ENCODE measurements around the gene KRT78.
"Not testable (repeated sequence)": the region's sequence is repeated elsewhere in the genome, so short reads cannot be mapped to it uniquely, and the experiment has no call there.

The KRT78 gene, protein sequence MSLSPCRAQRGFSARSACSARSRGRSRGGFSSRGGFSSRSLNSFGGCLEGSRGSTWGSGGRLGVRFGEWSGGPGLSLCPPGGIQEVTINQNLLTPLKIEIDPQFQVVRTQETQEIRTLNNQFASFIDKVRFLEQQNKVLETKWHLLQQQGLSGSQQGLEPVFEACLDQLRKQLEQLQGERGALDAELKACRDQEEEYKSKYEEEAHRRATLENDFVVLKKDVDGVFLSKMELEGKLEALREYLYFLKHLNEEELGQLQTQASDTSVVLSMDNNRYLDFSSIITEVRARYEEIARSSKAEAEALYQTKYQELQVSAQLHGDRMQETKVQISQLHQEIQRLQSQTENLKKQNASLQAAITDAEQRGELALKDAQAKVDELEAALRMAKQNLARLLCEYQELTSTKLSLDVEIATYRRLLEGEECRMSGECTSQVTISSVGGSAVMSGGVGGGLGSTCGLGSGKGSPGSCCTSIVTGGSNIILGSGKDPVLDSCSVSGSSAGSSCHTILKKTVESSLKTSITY

GRCh38 chr12:52848661-52849255, at the start of gene KRT78:
KRT78 (minus strand) TSS chr12:52848994; CDS start chr12:52848930, 64 bp downstream.
- no peak for DNase-seq

DNA sequence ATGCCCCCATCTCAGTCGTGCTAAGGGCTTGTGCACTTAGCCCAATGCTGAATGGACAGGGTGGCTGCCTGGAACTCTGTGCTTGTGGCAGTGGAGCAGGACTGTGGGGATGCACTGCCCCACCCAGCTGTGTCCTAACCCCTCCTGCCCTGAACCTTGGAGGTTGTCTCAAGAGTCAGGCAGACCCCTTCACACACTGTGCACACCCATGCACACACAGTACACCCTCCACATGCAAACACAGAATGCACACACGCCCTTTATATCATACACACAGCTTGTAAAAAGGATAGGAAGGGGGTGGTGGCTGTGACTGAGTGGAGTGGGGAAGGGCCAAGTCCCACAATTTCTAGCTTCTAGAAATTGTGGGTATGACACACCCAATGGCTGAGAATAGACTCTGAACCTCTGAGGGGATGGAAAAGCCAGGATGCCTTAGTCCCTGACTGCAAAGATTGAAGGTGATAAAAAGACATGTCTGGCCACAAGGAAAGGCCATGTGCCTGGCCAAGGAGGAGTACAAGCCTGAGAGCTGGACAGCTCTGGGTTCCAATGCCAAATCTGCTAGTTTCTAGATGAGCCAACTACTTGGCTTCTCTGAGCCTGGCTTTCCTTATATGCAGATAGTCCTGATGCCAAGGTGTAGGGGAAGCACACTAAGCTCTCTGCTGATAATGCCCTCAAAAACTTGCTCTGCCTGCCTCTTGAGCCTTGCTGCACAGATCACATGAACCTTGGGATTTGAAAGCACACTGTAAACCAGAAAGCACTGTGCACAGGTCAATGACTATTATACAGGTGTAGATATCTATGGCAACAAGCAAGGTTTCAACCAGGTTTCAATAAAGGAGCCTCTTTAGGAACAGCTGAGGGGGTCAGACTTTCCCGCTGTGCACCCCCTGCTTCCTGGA, 47.7 kb upstream of the KRT78 start:
- no peak for DNase-seq

DNA sequence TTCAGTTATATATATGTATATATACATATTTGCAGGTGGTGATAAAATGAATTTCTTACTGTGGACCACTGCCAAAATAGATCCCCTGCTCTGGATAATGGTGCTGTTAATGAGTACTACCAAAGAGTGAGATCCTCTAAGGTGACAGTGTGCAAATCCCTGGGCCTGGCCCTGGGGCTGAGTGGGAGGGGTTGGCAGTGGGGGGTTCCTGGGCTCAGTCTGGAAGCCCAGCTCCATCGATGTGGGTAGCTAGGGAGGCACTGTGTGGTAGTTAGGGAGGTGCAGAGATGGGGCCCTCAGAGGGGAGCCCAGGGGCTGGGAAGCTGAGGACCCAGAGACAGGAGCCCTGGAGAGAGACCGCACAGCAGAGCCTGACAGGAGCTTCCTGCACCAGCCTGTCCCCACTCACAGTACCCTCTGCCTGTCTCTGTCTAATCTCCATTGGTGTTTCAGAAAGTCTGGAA, 47.0 kb upstream of the KRT78 start:
- DNase-seq, result no peak

DNA sequence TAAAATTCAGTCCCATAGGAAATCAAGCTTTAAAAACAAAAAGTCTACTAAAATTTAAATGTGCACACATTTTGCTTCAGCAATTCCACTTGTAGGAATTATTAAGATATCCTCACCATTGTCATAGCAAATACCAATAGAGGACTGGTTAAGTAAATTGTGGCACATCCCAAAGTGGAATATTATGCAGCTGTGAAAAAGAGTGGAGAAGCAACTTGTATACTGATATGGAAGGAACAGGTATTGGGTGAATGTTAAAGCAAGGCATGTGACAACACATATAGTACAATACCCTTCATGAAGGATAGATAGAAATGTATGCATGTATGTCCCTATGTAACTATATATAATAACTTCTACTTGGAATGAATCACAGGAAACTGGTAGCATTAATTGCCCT, 44.2 kb upstream of the KRT78 start:
- no peak for DNase-seq

GRCh38 chr12:52892207-52892852, 43.5 kb upstream of the KRT78 start:
- DNase-seq, result no peak

DNA sequence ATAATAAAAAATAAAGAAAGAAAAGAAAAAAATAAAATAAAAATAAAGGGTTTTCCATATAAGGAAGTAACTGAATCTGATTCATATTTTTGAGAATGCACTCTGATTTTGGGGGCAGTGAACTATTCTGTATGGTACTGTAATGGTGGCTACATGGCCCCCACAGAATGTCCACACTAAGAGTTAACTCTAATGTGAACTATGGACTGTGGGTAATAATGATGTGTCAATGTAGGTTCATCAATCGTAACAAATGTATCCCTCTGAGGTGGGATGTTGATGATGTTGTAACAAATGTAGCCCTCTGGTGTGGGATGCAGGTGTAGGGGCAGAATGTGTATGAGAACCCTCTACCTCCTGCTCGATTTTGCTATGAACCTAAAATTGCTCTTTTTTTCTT, 42.2 kb upstream of the KRT78 start:
- DNase-seq, result no peak

DNA sequence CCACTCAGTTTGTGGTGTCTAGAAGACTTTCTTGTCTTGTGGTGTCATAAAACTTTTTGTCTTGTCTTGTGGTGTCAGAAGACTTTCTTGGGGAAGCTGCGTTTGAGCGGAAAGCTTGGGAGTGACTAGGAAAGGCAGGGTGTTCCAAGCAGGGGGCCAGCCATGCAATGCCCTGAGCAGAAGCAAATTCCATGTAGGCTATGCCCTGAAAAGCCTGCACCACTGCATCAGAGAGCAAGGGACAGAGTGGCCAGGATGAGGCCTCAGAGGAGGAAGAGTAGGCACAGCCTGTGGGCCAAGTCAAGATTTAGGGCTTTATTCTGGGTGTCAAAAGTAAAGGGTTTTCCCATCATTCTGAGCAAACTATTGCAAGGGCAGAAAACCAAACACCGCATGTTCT, 41.6 kb upstream of the KRT78 start:
- no peak for DNase-seq

DNA sequence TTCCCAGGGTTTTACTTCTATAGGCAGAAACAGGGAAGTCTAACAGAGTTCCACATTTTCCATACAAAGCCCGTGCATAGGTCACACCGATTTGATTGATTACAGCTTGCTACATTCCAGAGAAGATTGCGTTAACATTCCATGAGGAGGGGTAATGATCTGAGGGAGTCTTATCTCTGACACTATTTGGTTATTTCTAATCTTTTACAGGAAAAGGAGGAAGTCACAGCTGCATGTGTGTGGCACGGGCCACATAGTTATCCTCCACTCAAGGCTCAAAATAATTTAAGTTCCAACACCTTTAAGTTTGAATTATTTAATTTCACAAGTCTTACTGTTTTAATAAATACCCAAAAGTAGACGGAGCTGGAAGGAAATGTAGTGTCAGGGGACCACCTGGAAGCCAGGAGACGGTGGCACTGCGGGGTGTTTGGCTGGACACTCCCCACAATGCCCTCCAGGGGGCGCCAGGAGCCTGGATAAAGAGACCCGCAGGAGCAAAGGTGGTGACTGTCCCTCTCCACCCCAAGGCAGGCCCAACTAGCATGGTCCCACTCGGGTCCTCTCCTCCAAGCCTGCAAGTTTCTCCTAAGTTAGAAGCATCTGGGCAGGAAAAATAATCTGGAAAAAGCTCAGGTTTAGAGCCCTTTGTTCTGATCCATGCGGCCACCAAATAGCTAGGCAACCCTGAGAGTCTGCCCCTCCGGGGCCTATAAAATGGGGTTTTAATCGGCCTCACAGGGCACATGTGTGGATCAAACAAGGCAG, 35.9 kb upstream of the KRT78 start:
- peak; percentile 85 for DNase-seq

GRCh38 chr12:52880499-52880898, 31.7 kb upstream of the KRT78 start:
- not testable (repeated sequence) for DNase-seq

DNA sequence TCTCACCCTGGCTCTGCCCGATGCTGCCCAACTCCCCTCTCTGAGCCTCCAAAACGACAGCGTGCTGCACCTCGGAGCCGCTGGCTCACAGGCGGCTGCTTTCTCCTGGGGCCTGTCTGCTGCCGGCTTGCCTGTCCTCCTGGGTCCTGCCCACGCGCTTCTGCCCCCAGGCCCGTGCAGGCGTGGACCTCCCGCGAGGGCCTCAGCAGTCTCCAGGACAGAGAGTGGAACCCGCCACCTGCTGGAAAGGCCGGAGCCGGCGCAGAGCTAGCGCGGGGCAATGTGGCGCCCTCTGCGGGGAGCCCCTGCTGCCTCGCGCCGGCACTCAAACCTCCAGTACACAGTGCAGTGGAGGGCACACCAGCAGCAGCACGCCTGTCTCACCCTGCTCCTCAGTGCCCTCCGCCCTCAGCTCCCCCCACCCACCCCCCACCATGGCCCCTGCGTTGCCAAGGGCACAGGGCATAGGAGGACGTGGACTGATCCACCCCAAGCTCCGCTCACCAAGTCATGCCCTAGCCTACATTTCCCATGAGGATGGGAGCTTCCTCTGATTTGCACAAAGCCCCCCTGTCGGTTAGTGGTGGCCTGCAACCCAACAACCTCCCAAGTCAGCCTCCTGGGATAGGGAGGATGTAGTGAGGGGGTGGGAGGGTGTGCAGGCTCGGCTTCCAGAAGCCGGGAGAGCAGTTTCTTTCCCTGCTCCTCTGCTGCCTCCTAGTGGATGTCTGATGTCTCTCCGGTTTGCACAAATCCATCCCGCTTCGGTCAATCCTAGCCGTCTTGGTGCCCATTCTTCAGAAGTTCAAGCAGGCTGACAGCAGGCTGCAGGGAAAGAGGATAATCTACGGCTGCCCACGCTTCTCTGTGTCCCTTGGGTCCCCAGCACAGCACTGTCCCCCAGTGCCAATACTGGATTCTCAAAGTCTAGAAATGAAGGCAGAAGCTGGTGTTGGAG, 30.9 kb upstream of the KRT78 start:
- DNase-seq, result peak; percentile 79

DNA sequence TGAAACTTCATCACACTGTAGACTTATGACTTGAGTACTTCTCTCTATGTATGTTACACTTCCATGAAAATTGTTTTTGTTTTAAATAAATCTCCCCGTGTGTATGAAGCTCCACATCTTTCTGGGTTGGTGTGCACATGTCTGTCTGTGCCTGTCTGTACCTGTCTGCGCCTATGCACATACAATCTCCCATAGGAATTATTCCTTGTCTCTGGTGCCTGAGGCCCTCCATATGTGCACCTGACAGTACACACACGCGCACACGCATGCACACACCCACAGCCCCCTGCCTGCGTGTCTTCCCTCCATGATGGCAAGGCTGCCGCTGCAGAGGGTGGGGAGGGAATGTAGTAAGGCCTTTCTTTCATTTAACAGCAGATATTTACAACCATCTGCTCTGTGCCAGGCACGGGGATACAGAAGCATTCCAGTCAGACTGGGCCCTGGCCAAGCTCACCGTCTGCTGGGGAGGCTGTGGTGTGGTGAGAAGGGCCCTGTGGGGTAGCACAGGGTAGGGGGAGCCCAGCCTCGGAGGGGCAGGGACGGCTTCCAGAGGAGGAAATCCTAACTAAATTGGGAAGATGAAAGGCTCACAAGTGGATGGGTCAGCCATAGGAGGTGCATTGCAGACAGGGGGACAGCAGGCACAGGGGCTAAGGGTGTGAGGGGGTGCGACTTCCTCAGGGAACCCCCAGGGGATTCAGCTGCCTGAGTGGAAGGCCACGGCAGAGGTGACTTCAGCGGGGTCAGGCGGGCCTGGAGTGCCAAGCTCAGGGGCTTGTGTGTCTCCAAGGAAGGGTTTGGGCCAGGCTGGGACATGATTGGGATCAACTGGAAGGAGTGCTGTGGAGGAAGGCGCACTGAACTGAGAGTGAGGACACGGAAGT, 30.0 kb upstream of the KRT78 start:
- no peak for DNase-seq

GRCh38 chr12:52877242-52877641, 28.4 kb upstream of the KRT78 start:
- DNase-seq, result no peak

- no peak for DNase-seq
Measured at GRCh38 chr12:52876372-52876771, 27.6 kb upstream of the KRT78 start.

- no peak for DNase-seq
Measured at GRCh38 chr12:52874573-52875435, 26.0 kb upstream of the KRT78 start.

DNA sequence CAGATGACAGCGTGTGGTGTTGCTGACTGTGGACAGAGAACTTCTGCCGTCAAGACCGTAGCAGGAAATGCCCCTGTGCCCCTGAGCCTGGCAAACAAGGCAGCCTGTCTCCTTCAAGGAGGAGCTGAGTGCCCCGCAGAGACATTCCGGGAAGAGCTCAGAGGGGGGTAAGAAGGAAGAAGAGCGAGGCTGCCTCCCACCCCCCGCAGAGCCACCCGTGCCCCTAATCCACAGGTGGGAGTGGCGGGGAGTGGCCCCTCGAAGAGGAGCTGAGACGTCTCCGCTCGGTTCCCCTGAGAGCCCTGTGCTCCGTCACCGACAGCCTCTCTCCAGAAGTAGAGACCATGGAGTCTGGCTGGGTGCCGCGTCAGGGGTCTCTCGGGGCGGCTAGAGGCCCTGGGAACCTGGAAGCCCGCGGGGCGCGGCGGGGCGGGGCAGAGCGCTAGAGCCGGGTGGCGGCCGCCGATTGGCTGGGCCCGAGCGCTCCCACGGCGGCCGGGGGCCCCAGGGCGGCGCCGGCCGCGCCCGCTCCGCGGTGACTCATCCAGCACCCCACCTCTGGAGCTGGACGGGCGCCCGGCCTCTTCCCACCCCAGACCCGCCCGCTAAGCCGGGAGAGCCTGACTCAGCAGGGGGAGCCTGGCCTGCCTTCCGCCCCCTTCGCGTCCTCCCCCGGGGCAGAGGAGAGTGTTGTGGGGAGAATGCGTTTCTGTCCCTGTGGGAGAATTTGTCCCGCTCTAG, 25.2 kb upstream of the KRT78 start:
- DNase-seq, result peak; percentile 53

DNA sequence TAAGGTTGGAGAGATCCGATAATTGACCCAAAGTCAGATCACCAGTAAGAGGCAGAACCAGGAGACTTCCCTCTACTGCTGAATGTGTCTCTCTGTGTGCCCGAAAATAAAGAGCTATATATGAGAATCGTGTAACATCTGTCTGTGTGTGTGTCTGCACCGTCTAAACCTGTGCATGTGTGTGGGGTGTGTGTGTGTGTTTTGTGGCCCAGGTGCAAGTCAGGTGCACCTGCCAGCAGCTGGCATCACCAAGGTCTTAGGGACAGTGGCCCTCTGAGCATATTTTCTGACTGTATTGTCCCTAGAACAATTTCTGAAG, 24.7 kb upstream of the KRT78 start:
- no peak for DNase-seq

- no peak for DNase-seq
Measured at GRCh38 chr12:52872644-52873389, 24.0 kb upstream of the KRT78 start.

Measured in activated CD4-positive, alpha-beta T cell treated with anti-CD3 and anti-CD28 coated beads, Interleukin-2, Interleukin-6, amounts not matched to agents 100 ng/mL and 50 ng/mL, durations not matched to agents 16 hours and 8 hours (primary cell).